ENCODE results near the gene ZIM2.

Gene ZIM2

GRCh38 chr19:56838909-56839651 is 1.4 kb downstream of the ZIM2 start:
- no peak for DNase-seq (ENCODE audit: low read depth)

DNA sequence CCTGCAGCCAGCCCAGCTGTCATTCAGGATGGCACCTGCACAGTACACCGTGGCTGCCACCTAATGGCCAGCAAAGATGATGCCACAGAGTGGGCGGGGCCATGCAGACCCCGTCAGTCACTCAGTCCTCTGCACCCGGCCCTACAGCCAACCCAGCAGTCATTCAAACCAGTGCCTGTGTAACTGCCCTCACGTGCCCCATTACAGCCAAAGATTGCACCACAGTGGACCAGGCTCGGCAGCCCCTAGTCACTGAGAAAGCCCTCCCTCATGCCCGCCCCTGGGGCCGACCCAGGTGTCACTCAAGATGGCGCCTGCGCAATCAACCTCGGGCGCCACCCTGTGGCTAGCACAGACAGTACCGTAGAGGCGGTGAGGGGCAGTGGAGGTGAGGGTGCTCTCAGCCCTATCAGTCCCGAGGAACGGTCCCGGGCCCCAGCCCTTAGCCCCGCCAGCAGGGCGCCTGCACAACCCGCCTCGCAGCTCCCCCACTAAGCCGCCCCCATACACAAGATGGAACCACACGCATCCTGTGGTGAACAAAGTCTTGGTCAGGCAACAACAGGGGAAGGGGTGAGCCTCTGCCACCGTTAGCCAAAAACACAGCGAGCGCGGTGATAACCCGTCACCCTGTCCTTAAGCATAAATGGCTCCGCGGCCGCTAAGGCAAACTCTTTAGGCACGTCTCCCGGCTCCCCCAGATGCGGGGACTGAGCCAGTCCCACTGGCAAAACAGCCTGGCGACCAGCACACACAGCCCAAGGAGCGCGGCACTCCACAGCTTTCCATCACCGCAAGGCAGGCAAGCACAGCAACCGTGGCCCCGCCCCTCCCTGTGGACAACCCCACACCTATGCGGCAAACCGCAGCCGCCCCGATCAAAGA is 2.3 kb downstream of the ZIM2 start:
- DNase-seq (ENCODE audit: low read depth), result no peak

GRCh38 chr19:56837492-56838023 is 3.0 kb downstream of the ZIM2 start:
- no peak for DNase-seq (ENCODE audit: low read depth)

- DNase-seq (ENCODE audit: low read depth), result no peak
Measured at GRCh38 chr19:56837004-56837403, 3.5 kb downstream of the ZIM2 start.

DNA sequence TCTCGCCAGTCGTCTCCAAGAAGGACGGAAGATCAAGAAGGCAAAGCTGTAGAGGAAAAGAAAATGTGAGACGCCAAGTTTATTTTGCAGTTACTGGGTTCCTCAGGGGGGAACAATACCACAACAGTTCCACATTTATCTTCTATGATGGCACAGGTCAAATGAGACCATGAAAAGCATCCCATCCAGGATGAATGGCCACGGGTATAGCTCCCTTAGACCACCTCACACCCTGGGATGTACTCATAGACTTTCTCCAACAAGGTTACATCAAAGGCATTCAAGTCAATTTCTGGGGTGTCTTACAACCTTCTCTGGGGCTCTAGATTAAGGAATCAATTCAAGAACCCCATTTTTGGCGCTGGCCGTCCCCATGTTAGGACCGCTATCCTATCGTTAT is 4.5 kb downstream of the ZIM2 start:
- no peak for DNase-seq (ENCODE audit: low read depth)

- no peak for DNase-seq (ENCODE audit: low read depth)
Measured at GRCh38 chr19:56835401-56835800, 5.1 kb downstream of the ZIM2 start.

GRCh38 chr19:56834564-56835375 is 5.8 kb downstream of the ZIM2 start:
- no peak for DNase-seq (ENCODE audit: low read depth)

DNA sequence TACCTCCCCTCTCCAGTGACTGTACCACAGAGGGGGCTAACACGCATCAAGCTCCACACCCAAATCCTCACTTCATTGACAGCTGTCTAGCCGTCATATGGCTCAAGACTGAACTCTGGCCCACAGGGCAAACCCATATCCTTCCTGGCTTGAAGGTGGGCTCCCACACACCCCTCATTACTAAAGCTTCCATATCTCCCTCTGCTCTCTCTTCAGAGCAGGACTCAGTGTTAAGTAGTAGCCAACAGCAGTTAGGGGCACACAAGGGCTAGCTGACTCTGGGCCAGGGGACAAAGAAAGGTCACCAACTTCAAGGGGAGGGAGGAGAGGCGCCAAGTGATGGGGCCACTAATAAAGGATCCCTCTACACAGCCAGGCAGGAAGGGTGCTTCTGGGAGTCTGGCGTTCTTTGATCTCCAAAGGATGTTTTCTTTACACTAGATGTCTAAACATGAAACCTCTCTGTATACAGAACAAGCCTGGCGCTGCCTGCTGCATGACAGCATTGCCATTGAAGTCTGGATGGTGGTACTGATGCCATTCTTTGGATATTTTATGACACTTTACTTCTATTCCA is 8.1 kb downstream of the ZIM2 start:
- no peak for DNase-seq (ENCODE audit: low read depth)

GRCh38 chr19:56831255-56831654 is 9.3 kb downstream of the ZIM2 start:
- no peak for DNase-seq (ENCODE audit: low read depth)

DNA sequence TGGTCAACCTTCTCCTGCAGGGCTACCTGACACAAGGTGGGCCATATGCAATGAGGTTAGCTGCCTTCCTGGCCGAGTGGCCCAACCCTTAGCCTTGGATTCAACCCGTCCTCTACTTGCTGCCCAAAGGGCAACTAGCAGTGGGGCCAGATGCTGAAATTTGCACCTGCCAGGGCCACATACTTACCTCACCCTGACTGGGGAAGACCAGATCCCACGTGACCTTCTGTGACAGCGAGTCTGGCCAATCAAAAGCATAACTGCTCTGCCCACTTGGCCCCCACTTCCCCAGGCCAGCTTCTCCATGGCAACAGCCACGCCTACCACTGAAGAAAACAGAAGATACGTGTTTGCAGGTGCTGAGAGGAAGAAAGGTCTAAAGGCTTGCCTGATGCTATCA is 10.9 kb downstream of the ZIM2 start:
- no peak for DNase-seq (ENCODE audit: low read depth)

DNA sequence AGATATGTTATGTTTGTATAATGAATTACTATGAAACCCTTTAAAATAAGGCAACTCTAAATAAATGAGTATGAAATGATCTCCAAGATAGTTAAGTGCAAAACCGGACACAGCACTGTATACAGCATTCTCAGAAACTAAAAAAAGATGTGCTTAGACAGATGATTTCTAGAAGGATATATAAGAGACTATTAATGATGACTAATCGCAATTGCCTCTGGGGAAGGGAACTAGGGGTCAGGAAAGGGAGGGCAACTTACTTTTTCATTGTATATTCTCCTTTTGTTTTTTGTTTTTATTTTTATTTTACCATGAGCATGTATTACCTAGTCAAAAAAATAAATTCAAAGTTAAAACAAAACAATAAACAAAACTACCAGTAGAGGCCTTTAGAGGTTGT is 12.8 kb downstream of the ZIM2 start:
- DNase-seq (ENCODE audit: low read depth), result no peak

DNA sequence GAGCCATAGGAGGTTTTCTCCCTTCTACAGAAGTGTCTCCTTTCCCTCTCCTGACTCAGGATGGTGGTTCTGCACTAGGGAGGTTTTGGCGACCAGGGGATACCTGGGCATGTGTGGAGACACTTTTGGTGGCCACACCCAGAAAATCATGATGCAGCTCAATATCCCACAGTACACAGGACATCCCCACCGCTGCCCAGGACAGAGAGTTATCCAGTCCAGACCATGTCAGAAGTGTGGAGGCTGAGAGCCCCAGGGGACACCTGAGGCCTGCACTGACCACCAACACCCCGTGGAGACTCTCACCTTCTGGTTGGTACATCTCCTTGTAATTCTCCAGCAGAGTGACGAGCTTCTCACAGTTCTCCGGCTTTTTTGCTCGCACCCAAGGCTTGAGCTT is 16.6 kb downstream of the ZIM2 start:
- no peak for DNase-seq (ENCODE audit: low read depth)

DNA sequence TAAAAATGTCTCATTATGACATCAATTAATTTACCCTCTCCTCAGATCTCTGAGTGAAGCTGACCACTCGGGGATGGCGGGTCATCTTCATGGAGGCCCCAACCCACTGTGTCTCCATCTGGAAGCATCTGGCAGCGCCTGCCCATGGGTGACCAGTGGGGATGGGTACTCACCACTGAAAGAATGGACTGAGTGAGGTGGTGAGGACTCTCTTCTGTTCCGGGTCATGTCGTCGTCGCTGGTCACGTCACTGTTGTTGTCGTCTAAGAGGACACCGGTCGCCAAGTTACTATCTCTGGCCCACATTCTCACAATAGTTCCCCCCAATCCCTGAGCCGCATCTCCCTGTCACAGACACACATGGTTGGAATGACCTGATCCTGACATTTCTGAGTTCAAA is 17.1 kb downstream of the ZIM2 start:
- no peak for DNase-seq (ENCODE audit: low read depth)

DNA sequence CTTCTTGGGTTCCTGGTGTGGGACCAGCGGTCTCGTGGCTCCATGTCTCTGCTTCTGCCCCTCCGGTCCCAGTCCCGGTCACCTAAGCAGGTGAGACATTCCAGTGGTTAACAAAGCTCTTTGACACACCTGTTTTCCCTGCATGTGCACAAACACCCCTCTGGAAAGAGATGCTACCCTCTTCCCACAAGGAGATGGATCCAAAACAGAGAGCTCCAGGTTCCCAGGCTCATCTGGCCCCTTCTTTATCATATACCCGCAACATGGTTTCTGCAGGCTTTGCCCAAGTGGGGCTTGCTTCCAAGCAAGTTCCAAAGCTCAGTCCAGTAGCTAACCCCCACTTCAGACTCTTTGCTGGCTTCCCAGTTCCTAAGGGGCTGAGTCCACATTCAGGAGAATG is 17.8 kb downstream of the ZIM2 start:
- no peak for DNase-seq (ENCODE audit: low read depth)

GRCh38 chr19:56821675-56822074 is 18.9 kb downstream of the ZIM2 start:
- no peak for DNase-seq (ENCODE audit: low read depth)

GRCh38 chr19:56821209-56821608 is 19.3 kb downstream of the ZIM2 start:
- DNase-seq (ENCODE audit: low read depth), result no peak

- DNase-seq (ENCODE audit: low read depth), result no peak
Measured at GRCh38 chr19:56819166-56819565, 21.4 kb downstream of the ZIM2 start.

GRCh38 chr19:56814656-56815055 is 25.9 kb downstream of the ZIM2 start:
- no peak for DNase-seq (ENCODE audit: low read depth)

DNA sequence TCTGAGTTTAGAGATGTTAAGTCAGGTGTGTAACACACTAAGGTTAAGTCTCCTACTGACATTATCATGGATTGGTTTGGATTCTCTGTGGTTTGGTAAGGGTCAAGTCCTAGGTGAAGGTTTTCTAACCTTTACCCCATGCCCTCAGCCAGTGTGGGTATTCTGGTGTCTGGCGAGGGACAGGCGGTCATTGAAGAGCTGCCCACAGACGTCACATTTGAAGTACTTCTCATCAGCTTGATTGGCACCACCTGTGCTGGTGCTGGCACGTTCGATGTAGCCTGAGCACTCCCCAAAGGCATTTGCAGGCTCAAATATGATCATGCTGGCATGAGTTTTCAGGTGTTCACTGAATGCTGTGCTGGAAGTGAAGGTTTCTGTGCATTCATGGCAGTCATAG is 27.0 kb downstream of the ZIM2 start:
- no peak for DNase-seq (ENCODE audit: low read depth)

DNA sequence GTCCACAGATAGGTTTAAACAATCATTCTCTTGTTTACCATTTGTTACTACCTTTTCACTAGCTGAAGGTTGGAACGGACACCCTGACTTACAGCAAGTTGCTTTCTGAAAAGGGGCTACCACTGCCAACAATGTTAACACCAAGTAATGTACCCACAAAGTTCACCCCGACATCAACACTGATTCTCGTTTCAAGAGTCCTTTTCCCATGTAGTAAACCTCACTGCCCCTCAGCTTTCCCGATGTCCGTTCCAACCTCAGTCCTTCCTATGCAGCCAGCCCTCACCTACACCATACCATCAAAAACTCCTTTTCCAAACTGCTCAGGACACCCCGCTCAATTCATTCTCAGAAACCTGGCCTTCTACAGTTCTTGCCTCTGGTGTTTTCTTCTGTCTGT is 29.0 kb downstream of the ZIM2 start:
- DNase-seq (ENCODE audit: low read depth), result no peak

GRCh38 chr19:56810260-56810659 is 30.3 kb downstream of the ZIM2 start:
- DNase-seq (ENCODE audit: low read depth), result no peak

Data from stimulated activated CD8-positive, alpha-beta memory T cell treated with anti-CD3 and anti-CD28 coated beads, Interleukin-12 subunit alpha, Interleukin-12 subunit beta, amount 100 ng/mL, for 1 hour (primary cell).